ENCODE data around the gene SOX2.

Gene SOX2

DNA sequence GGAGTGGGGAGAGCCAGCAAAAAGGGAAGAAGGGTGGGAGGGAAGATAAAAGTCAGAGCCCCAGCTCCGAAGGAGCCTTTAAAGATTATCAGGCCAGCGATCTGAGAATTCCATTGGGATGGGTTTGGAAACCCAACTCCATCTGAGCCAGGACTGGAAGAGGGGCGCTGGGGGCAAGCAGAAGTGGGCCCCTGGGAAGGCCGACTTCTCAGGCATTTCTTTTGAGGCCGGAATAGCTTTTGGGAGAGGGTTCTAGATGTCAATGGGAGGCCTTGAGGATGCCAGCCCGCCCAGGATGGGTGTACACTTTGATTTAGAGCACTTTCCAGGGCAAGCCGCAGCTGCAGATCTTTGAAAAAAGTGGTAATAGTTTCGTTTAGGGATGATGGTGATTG is 6.6 kb upstream of the SOX2 start:
- DNase-seq: no peak

DNA sequence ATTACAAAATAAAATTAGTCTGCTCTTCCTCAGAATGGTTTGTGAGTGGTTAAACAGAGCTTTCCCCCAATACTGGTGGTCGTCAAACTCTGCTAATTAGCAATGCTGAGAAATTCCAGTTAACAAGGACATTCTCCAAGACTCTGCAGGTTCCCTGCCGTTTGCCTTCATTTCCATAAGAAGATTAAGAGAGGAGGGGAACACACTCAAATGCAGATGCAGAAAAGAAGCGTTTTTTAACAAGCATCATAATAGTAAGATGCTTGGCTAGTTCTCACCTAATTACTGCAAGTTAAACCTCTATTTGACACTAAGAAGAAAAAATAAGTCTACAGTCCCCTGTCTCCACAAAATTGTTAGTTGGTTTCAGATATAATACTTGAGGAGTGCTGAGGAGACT is 3.7 kb upstream of the SOX2 start:
- DNase-seq: no peak

- DNase-seq: peak; percentile 81
These were observed 2.0 kb upstream of the SOX2 start for GRCh38 chr3:181709537-181710279.

DNA sequence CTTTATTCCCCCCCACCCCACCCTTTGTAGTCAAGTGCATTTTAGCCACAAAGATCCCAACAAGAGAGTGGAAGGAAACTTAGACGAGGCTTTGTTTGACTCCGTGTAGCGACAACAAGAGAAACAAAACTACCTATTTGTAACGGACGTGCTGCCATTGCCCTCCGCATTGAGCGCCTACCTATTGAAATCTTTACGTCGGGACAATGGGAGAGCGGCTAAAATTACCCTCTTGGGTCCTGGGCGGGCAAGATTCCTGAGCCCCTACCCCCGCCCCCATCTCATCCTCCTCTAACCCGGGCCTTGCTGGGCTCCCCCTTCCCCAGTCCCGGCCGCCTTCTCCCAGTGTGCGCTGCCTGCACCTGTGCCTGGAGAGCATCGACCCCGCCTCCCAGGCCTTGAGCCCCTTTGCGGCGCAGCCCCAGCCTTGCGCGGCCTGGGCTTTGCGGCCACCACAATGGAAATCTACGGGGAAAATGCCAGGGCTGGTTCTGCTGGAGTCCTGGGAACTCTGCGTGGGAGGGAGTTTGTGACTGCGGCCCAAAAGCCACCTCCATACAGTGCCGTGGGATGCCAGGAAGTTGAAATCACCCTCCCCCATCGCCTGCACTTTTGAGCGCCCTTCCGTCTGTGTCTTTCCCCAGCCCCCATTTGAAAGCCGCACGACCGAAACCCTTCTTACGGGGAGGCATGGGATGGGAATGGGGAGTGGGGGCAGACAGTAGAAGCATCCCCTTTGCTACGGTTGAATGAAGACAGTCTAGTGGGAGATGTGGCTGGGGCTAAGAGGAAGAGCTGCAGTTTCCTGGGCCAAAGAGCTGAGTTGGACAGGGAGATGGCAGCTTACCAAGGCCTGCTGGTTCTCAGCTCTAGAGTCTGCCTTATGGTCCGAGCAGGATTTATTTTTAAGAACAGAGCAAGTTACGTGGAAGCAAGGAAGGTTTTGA is 1.1 kb upstream of the SOX2 start:
- peak; percentile 83 for DNase-seq

GRCh38 chr3:181712226-181712552 is 464 bp downstream of the SOX2 start:
- peak; percentile 67 for DNase-seq

- DNase-seq: peak; percentile 75
These were observed 991 bp downstream of the SOX2 start for GRCh38 chr3:181712553-181713279.

DNA sequence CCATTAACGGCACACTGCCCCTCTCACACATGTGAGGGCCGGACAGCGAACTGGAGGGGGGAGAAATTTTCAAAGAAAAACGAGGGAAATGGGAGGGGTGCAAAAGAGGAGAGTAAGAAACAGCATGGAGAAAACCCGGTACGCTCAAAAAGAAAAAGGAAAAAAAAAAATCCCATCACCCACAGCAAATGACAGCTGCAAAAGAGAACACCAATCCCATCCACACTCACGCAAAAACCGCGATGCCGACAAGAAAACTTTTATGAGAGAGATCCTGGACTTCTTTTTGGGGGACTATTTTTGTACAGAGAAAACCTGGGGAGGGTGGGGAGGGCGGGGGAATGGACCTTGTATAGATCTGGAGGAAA is 1.5 kb downstream of the SOX2 start:
- peak; percentile 50 for DNase-seq

- peak; percentile 40 for DNase-seq
These were observed 2.2 kb downstream of the SOX2 start for GRCh38 chr3:181713676-181714612.

DNA sequence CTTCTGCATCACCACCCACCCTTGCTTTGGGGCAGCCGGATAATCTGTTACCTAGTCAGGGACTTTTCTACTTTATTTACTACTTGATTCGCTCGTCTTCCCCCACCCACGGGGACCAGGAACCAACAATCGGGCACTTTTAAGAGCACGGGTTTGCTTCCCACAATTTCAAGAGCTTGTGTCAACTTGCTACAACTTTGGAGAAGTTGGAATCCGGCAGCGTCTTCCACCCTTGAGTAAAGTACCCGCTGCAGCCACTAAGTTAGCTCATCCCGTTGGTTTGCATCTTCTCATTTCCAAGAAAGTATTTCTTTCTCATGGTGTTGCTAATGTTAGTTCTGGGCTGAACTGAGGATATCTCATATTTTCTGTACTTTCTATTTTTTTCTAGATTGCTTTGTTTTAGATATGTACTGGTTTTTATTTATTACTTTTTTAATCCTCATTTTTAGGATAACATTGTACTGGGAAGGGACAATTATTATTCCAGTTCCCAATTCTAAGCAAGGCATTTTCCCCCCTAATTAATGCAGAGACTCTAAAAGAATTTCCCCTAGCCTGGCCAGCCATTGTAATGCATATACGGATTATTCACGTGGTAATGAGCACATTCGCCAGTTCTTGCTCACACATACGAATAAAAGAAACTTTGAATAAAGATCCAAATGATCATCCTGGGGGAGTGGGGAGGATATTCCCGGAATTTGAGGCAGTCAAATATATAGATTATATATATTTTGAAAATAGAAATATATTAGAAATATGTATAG is 4.0 kb downstream of the SOX2 start:
- peak; percentile 63 for DNase-seq

DNA sequence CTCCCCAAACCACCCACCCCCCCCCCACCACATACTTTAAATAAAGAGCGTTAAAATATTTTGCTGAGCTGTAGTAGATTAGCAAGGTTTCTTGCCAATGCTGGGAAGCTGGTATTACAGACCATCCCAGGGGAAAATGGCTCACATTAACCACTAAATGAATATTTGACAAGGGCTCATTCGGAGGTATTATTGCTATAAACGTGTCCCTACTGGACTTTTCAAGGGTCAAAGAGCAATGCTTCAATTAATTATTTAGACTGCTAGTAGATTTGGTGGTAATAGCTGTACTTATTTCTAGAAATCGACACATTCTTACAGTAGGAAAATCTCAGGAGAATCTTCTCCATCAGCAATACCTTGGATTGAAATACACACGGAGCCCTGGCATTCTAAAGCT is 5.2 kb downstream of the SOX2 start:
- DNase-seq: peak; percentile 42

- peak; percentile 45 for DNase-seq
These were observed 5.9 kb downstream of the SOX2 start for GRCh38 chr3:181717549-181718171.

DNA sequence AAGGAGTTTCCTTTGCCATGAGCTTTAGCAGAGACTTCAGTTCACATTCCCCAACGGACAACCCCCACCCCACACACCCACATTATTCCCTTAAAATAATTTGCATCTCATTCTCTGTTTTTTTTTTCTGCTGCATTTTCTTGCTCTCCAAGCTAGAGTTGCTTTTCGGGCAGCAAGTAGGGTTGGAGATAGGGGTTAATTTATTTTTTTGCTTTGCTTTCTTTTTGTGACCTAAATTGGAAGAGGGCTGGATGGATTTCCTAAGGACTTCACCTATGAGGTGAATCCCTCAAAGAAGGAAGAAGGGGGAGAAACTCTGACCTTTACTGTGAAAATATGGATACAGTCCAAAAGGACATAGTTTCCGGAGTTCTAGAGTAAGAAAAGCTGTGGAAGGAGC is 6.6 kb downstream of the SOX2 start:
- DNase-seq: peak; percentile 45

DNA sequence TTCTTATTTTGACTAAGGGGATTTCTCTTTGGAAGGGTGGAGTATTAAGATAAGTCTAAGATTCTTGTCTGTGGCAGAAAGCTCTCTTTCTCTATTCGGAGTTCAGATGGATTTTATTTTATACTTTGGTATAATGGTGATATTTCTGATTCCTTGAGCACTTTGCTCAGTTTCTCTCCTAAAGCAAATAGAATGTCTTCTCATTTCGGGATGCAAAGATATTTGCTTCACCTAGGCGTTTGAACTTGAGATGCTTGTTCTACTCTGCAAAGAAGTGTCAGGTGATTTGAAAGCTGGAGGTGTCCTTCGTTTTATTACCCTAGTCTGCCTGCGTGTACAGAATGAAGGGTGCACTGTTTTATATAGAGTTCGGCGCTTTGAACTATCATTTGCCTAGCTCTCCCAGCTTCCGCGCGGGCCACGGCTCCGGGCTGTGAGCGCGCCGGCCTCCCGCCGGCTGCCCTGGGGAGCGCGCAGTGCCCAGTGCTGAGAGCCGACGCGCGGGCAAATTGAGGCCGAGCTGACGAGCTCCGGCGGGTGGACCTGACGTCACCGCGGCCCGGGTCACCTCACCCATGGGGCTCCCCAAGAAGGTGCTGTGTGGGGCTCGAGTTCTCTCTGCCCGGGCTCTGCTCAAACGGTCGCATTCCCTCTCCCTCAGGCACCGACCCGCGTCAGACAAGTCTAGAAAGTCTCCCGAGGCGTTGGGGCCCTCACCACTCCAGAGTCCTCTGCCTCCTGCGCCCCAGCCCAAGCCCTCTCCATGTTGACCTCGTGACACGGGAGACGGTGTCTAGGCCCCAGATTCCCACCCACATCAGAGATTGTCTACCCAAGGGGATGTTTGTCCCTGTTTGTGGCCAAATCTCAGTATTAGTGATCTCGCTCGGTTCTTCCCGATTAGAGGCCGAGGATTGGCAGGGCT is 7.5 kb downstream of the SOX2 start:
- DNase-seq: peak; percentile 77

- peak; percentile 10 for DNase-seq
These were observed 8.4 kb downstream of the SOX2 start for GRCh38 chr3:181719991-181720680.

- no peak for DNase-seq
These were observed 9.5 kb downstream of the SOX2 start for GRCh38 chr3:181721046-181721875.

GRCh38 chr3:181722156-181722555 is 10.4 kb downstream of the SOX2 start:
- peak; percentile 18 for DNase-seq

DNA sequence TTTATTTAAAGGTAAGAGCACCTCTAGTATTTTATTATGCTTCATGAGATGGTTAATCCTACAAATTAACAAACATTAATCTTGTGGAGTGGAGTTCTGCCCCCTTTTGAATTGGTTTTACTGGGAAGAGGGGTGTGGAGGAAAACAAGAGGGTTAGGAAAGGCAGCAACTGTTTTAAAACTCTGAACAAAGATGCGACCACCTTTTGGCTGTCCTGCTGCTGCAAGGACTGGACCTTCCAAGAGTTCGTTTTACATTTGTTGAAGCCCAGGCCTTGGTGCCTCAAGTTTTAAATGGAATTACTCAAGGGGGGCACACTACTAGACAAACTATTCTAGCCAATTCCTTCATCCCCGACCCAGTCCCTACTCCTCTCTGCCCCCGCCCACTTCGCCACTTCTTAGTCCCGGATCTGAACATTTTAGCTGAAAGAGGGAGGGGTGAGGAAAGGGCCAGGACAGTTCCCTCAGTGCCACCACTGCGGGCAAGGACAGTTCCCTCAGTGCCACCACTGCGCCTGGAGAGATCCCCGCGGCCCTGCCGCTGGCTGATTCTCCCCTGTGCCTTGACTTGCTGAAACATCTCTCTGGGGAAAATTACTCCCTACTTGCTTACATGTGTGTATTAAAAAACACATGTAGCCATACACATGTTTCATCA is 11.2 kb downstream of the SOX2 start:
- DNase-seq: no peak
